ENCODE measurements around the gene HPD.

DNA sequence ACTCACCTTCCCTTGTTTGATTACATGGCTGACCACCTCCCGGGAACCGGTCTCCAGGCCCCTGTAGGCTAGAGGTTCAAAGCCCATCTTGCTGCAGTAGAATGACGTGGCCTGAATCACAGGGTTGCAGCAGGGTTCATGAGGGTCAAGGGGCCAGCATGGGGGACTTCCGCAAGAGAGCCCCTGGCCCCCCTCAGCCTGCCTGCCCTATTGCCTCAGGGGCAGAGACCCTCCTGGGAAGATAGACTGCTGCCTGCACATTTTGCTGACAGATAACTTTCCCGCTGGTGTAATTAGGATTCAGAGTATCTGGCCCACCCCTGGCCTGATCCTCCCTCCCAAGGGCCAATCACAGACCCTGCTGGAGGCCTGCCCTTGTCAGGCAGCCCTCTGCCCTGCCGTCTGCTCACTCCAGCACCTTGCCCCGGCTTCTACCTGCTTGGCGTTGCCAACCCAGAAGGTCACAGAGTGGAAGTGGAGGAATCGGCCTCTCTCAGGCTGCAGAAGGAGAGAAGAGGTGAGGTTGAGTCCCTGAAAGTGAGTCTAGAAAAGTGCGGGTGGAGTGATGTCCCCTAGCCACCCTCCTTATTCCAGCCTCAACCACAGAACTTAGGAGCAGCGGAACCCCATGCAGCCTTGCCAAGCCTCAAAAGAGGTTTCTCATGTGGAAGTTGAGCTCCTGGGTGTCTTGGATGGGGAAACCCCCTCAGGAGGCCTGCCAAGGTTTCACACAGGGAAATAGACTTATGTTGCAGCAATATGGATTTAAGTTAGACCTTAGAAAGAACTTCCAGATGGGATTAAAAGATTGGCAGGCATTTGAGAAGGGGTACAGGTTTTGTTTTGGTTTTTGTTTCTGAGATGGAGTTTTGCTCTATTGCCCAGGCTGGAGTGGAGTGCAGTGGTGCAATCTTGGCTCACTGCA lies 1.1 kb downstream of the HPD start:
- no peak for TF ChIP-seq CTCF (IDR thresholded peaks at IDR 0.05 in 4 of 5, conservative IDR thresholded peaks at IDR 0.05 in 1 of 5)
- TF ChIP-seq POLR2A (IDR thresholded peaks at IDR 0.05): no peak
